Caco-2 (cell line): ENCODE results near the gene PAX5. TPM values are rescaled to one million over a fixed set of nuclear protein-coding genes. Genes with fewer than 3 reads are reported as not detected.

Source experiments
- BruUV-seq: library from RNA; stranded (reverse); fragments of 400-500 nt; replicated peaks from 2 replicates; lab custom pipeline; 2021; lab: Mats Ljungman, UMichigan
- CTCF ChIA-PET: fragments of 300-600 bp; sonication (Branson Sonifier 250); formaldehyde crosslinking; loops from one replicate; lab custom pipeline; 2022; ENCODE audit warnings: antibody characterized with exemption; lab: Charles Lee
- POLR2A ChIA-PET: fragments of 300-600 bp; sonication (Branson Sonifier 250); formaldehyde crosslinking; loops from one replicate; lab custom pipeline; 2022; ENCODE audit warnings: antibody characterized with exemption; lab: Charles Lee
- DNase-seq, 2 experiments: peaks; one replicate each; pipeline versions ENCODE4 v3.0.0 to v3.0.0-alpha.2; 2020 to 2022
- H3K27me3 ChIP-seq: replicated peaks from 2 replicates; pipeline ENCODE4 v1.6.0; 2011; ENCODE audit warnings: low read length; ENCODE audit not compliant: control insufficient read depth, insufficient read depth
- H3K36me3 ChIP-seq: 2 replicates; pipeline ENCODE4 v1.5.1; 2011; ENCODE audit warnings: low read length; ENCODE audit not compliant: control insufficient read depth, insufficient read depth
- H3K4me1 ChIP-seq: fragments of 250-450 bp; sonication (Bioruptor Pico); 2 replicates; pipeline ENCODE4 v1.5.1; 2020; ENCODE audit warnings: mild to moderate bottlenecking
- H3K4me3 ChIP-seq: 2 replicates; pipeline ENCODE4 v1.5.1; 2011; ENCODE audit warnings: low read depth, mild to moderate bottlenecking, control low read depth, low read length
- H3K9me3 ChIP-seq: fragments of 250-450 bp; sonication (Bioruptor Pico); 2 replicates; pipeline ENCODE4 v1.5.1; 2020; ENCODE audit warnings: mild to moderate bottlenecking, moderate library complexity
- H3K27ac Mint-ChIP-seq: one replicate; pipeline ENCODE4 v1.8.0; 2022; ENCODE audit warnings: mixed read lengths; ENCODE audit not compliant: unreplicated experiment
- H3K27me3 Mint-ChIP-seq: one replicate; pipeline ENCODE4 v1.8.0; 2022; ENCODE audit warnings: mixed read lengths; ENCODE audit not compliant: insufficient read depth, unreplicated experiment
- H3K36me3 Mint-ChIP-seq: one replicate; pipeline ENCODE4 v1.8.0; 2022; ENCODE audit warnings: mild to moderate bottlenecking, mixed read lengths; ENCODE audit not compliant: insufficient read depth, unreplicated experiment
- H3K4me1 Mint-ChIP-seq: one replicate; pipeline ENCODE4 v1.8.0; 2022; ENCODE audit warnings: low read depth, mixed read lengths; ENCODE audit not compliant: unreplicated experiment
- H3K4me3 Mint-ChIP-seq: one replicate; pipeline ENCODE4 v1.8.0; 2022; ENCODE audit warnings: mild to moderate bottlenecking, moderate library complexity, mixed read lengths; ENCODE audit not compliant: unreplicated experiment
- H3K9me3 Mint-ChIP-seq: one replicate; pipeline ENCODE4 v1.8.0; 2022; ENCODE audit warnings: mixed read lengths; ENCODE audit not compliant: unreplicated experiment
- intact Hi-C: fragments of 100-400 bp; cut with micrococcal nuclease; formaldehyde crosslinking; loops from one replicate; pipeline ENCODE4 v1.10.0; 2022; ENCODE audit not compliant: unreplicated experiment
- total RNA-seq: library from RNA; stranded (reverse); gene quantifications from 2 replicates; pipeline ENCODE4 v1.2.3, GENCODE V29; 2022
- TF ChIP-seq, protein P1 (sequence below), 2 experiments: fragments of 200-600 bp in 1 of 2; IDR thresholded peaks; 1 replicate in 1 of 2; 2 replicates in 1 of 2; pipeline versions ENCODE4 v1.5.1 to v1.8.0; 2011 to 2022; ENCODE audit warnings: antibody characterized with exemption in 1 of 2, control low read depth in 1 of 2, inconsistent platforms in 1 of 2, low read depth in 1 of 2, low read length in 1 of 2, mild to moderate bottlenecking in 1 of 2, moderate library complexity in 1 of 2; ENCODE audit not compliant: insufficient read depth in 1 of 2, severe bottlenecking in 1 of 2, unreplicated experiment in 1 of 2

The PAX5 gene
- total RNA-seq, 1 experiment from 2014 or later = not detected

DNA sequence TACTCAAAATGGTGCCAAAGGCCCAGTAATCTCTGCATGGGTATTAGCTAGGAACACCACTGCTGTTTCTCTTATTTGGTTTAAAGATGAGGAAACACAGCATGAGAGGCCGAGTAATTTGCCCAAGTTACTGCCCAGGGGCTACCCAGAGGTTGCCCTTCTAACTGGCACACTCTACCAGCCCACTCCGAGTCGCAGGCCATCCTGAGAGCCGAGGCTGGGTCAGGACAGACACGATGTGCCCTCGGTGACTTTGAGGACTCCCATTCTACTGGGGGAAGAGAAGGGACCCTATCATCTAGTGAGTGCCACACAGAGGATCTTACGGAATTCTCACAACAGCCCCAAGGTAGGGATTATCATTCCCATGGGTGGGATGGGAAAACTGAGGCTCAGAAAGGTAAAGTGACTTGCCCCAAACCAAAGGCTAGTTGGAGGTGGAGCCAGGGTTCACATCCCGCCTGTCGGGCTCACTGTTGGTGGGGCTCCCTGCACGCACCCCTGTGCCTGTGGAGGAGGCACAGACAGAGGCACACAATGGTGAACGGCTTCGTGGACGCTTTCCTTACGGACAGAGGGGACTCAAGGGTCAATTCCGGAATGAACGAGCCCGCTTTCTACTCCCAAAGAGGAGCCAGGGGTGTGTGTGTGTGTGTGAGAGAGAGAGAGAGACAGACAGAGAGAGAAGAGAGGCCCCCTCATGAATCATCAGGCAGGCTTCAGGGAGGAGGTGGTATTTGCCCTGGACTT is 236.4 kb downstream of the PAX5 start:
- H3K27me3 ChIP-seq = no peaks in the 10 kb centered on the region
- no peaks in the 10 kb centered on the region for H3K36me3 ChIP-seq
- Mint-ChIP-seq H3K4me3 (no peak overlapping the region), H3K27me3 (peaks cover 5% of the 10 kb centered on the region), H3K9me3 (peaks cover 9% of the 10 kb centered on the region), H3K4me1 (no peaks in the 10 kb centered on the region), H3K27ac (no peak overlapping the region), H3K36me3 (no peaks in the 10 kb centered on the region)
- BruUV-seq = no TSS peak
- DNase-seq = no peak
- POLR2A ChIA-PET = no interaction called here
- CTCF ChIA-PET = no interaction called here
- H3K4me3 ChIP-seq = no peak overlapping the region
- TF ChIP-seq, protein P1, sequence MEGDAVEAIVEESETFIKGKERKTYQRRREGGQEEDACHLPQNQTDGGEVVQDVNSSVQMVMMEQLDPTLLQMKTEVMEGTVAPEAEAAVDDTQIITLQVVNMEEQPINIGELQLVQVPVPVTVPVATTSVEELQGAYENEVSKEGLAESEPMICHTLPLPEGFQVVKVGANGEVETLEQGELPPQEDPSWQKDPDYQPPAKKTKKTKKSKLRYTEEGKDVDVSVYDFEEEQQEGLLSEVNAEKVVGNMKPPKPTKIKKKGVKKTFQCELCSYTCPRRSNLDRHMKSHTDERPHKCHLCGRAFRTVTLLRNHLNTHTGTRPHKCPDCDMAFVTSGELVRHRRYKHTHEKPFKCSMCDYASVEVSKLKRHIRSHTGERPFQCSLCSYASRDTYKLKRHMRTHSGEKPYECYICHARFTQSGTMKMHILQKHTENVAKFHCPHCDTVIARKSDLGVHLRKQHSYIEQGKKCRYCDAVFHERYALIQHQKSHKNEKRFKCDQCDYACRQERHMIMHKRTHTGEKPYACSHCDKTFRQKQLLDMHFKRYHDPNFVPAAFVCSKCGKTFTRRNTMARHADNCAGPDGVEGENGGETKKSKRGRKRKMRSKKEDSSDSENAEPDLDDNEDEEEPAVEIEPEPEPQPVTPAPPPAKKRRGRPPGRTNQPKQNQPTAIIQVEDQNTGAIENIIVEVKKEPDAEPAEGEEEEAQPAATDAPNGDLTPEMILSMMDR (IDR thresholded peaks at IDR 0.05; ENCODE audit: insufficient read depth in 1 of 2, low read depth in 1 of 2, low read length in 1 of 2, severe bottlenecking in 1 of 2, unreplicated experiment in 1 of 2) = no peak
- H3K9me3 ChIP-seq = 0 out of 2 replicates have a peak, but pooled peaks cover 8% of the 10 kb centered on the region
- intact Hi-C loops = loop anchor here (1.0 to 10.0 kb wide), 3 partner anchors 58 to 197 kb away; no protein-coding TSS in a partner anchor
- no peaks in the 10 kb centered on the region for H3K4me1 ChIP-seq

DNA sequence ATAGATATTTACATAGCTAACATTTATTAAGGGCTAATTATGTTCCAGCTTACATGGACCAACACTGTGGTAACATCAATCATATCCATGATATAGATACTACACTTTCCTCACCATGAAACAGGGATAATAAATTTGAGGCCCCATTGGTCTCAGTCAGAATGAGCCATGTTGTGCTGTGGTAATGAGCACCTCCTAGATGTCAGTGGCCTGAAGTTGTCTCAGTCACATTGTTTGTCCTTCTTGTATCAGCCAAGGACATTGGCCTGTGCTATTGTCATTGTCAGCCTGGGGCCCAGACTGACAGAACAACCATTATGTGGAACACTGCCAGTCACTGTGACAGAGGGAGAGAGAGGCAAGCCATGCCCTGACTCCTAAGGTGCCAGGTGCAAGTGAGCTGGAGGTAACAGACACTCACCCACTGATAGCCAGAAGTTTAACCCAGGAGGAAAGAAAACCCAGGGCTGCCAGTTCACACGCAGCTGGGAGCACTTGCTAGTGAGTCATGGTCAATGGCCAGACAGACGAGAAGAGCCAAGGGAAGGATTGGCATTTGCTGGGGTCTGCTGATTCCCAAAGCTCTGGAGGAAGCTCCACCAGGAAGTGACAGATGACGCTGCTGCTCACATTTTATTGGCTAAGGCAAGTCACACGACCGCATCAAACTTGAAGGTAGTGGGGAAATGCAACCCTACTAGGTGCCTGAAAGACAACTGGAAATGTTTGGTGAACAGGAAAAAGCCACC is 237.2 kb downstream of the PAX5 start:
- ChIA-PET POLR2A (no interaction called here), CTCF (no interaction called here)
- Histone ChIP-seq H3K9me3 (0 out of 2 replicates have a peak, but pooled peaks cover 8% of the 10 kb centered on the region), H3K4me1 (no peaks in the 10 kb centered on the region), H3K27me3 (no peaks in the 10 kb centered on the region), H3K4me3 (no peak overlapping the region), H3K36me3 (no peaks in the 10 kb centered on the region)
- Mint-ChIP-seq H3K36me3 (no peaks in the 10 kb centered on the region), H3K4me3 (no peak overlapping the region), H3K27ac (no peak overlapping the region), H3K9me3 (peaks cover 17% of the 10 kb centered on the region), H3K4me1 (no peaks in the 10 kb centered on the region), H3K27me3 (peaks cover 7% of the 10 kb centered on the region)
- TF ChIP-seq, protein P1 (IDR thresholded peaks at IDR 0.05; ENCODE audit: insufficient read depth in 1 of 2, low read depth in 1 of 2, low read length in 1 of 2, severe bottlenecking in 1 of 2, unreplicated experiment in 1 of 2) = no peak
- no TSS peak for BruUV-seq
- intact Hi-C loops = loop anchor here (10.0 kb wide), 1 partner anchor 198 kb away; no protein-coding TSS in a partner anchor
- no peak for DNase-seq

DNA sequence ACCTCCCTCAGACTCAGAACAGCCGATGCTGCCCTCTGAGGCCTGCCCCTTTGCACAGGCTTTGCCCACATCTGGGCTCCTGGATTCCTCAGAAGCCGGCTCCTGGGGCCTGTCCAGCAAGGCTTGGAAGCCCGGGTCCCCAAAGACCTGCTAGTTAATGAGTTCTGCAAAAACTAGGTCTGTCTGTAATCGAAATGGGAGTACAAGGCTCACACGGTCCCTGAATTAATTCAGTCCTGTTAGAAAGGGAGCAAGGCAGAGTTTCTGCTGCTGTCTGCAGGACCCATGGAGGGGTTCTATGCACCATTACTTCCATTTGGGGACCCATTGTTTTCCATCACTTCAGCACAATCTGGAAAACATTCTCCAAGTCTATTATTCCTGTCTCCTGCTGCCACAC is 239.6 kb downstream of the PAX5 start:
- ChIA-PET POLR2A (no interaction called here), CTCF (interaction anchor here (0.8 kb wide), 1 partner anchor 398 kb away, joined by 3 read pairs; no protein-coding TSS in a partner anchor)
- Mint-ChIP-seq H3K27ac (no peak overlapping the region), H3K27me3 (peaks cover 2% of the 10 kb centered on the region), H3K36me3 (no peaks in the 10 kb centered on the region), H3K9me3 (peaks cover 17% of the 10 kb centered on the region), H3K4me3 (no peak overlapping the region), H3K4me1 (no peaks in the 10 kb centered on the region)
- intact Hi-C loops = loop anchor here (10.0 kb wide), 1 partner anchor 200 kb away; no protein-coding TSS in a partner anchor
- H3K36me3 ChIP-seq = no peaks in the 10 kb centered on the region
- 0 out of 2 replicates have a peak, but pooled peaks cover 8% of the 10 kb centered on the region for H3K9me3 ChIP-seq
- no TSS peak for BruUV-seq
- H3K27me3 ChIP-seq = no peaks in the 10 kb centered on the region
- TF ChIP-seq, protein P1 (IDR thresholded peaks at IDR 0.05; ENCODE audit: insufficient read depth in 1 of 2, low read depth in 1 of 2, low read length in 1 of 2, severe bottlenecking in 1 of 2, unreplicated experiment in 1 of 2) = no peak
- DNase-seq = no peak
- no peaks in the 10 kb centered on the region for H3K4me1 ChIP-seq
- no peak overlapping the region for H3K4me3 ChIP-seq
